ENCODE data around the gene CTBS.

Gene CTBS

GRCh38 chr1:84504580-84505492, 69.4 kb downstream of the CTBS start:
- DNase-seq, result no peak

DNA sequence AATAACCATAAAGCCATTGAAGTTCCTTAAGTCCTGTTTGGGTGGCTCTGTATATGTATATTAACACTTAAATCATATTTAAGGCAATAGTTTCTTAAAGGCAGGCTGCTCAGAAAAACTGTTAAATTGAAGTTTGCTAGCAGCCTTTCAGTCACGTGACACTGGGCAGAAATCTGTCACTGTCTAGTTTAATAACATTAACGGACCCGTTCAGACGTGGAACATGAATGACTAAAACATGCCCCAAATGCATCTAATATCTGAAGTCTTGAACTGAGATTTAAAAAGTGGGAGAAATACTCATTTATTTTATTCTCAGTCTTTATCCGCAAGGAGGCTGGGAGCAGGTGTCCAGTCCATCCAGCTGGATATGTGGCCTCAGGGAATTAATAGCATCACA, 71.3 kb downstream of the CTBS start:
- DNase-seq, result no peak
